ENCODE data around the gene AIG1. TPM values are rescaled to one million over a fixed set of nuclear protein-coding genes. Genes with fewer than 3 reads are reported as not detected.

The AIG1 gene
- total and polyA plus RNA-seq, 2 of the 4 experiments (the other 2 are of a cell fraction): 21.3 to 27.1 TPM

- WGBS, 2 experiments (ENCODE audit: extremely low coverage in 2 of 2, insufficient read length in 1 of 2): no CpG with 5 or more reads among the region's 1 CpG
- intact Hi-C loops (cut with micrococcal nuclease): loop anchor here (2.0 kb wide), 1 partner anchor 545 kb away; no protein-coding TSS in a partner anchor
- dilution Hi-C loops (cut with HindIII; ENCODE audit: low sequenced_read_pairs, unreplicated experiment): no loop called here
- Histone ChIP-seq H2AFZ (replicated peaks; ENCODE audit: low read length, poor library complexity) (no peak overlapping the region), H4K20me1 (ENCODE audit: insufficient read depth, low read length) (no peaks in the 10 kb centered on the region), H3K27ac (ENCODE audit: insufficient read depth, low read length) (no peak overlapping the region), H2AK9ac (replicated peaks; ENCODE audit: low read depth, low read length, poor library complexity) (no peak overlapping the region), H2BK15ac (ENCODE audit: low read depth, low read length) (no peak overlapping the region), H2BK5ac (ENCODE audit: low read depth, low read length, poor library complexity, severe bottlenecking) (no peak overlapping the region), H4K5ac (ENCODE audit: low read depth, low read length) (no peak overlapping the region), H3K36me3 (ENCODE audit: control insufficient read depth, insufficient read depth, low read length) (no peaks in the 10 kb centered on the region), H3K27me3 (ENCODE audit: control insufficient read depth, insufficient read depth, low read length) (no peaks in the 10 kb centered on the region), H3K9me3 (ENCODE audit: control insufficient read depth, insufficient read depth, low read length) (no peaks in the 10 kb centered on the region), H3K56ac (ENCODE audit: extremely low read depth, insufficient read depth, low read length) (no peak overlapping the region), H2AK5ac (ENCODE audit: low read depth, low read length) (no peak overlapping the region), H3K79me1 (ENCODE audit: low read depth in 1 of 2, low read length in 2 of 2) (no peaks in the 10 kb centered on the region), H2BK20ac (ENCODE audit: low read depth, low read length) (no peak overlapping the region), H3K4me2 (ENCODE audit: low read depth, low read length) (no peak overlapping the region), H4K91ac (ENCODE audit: insufficient read depth, low read depth, low read length) (no peak overlapping the region), H4K8ac (ENCODE audit: low read depth in 2 of 2, low read length in 2 of 2) (no peak overlapping the region), H3K23ac (ENCODE audit: low read depth, low read length) (no peak overlapping the region), H2BK120ac (ENCODE audit: low read depth, low read length) (no peak overlapping the region), H3K4me3 (ENCODE audit: insufficient read depth, low read depth, low read length) (no peak overlapping the region), H3K4me1 (ENCODE audit: control insufficient read depth, insufficient read depth, low read length) (no peaks in the 10 kb centered on the region), H3K4ac (ENCODE audit: low read depth, low read length) (no peak overlapping the region), H3K9ac (ENCODE audit: low read depth, low read length) (no peak overlapping the region), H3K18ac (ENCODE audit: low read depth, low read length) (no peak overlapping the region), H3K9me1 (ENCODE audit: insufficient read depth, low read length) (no peaks in the 10 kb centered on the region), H3K14ac (replicated peaks; ENCODE audit: low read depth, low read length) (no peak overlapping the region)
- no TSS peak for BruUV-seq (replicated peaks)
- TF ChIP-seq RFX5 (IDR thresholded peaks at IDR 0.05; ENCODE audit: low read depth, low read length) (no peak), SMC3 (IDR thresholded peaks at IDR 0.05; ENCODE audit: low read depth, low read length) (no peak), NFE2L2 (IDR thresholded peaks at IDR 0.05; ENCODE audit: low read depth, low read length) (no peak), RAD21 (IDR thresholded peaks at IDR 0.05; ENCODE audit: low read length) (no peak), FOS (IDR thresholded peaks at IDR 0.05; ENCODE audit: low read depth, low read length) (no peak), POLR2A (IDR thresholded peaks at IDR 0.05; ENCODE audit: low read depth, low read length) (no peak), RCOR1 (IDR thresholded peaks at IDR 0.05; ENCODE audit: insufficient replicate concordance, low read length) (no peak), BHLHE40 (IDR thresholded peaks at IDR 0.05; ENCODE audit: low read depth, low read length) (no peak)
- TF ChIP-seq, protein P1, sequence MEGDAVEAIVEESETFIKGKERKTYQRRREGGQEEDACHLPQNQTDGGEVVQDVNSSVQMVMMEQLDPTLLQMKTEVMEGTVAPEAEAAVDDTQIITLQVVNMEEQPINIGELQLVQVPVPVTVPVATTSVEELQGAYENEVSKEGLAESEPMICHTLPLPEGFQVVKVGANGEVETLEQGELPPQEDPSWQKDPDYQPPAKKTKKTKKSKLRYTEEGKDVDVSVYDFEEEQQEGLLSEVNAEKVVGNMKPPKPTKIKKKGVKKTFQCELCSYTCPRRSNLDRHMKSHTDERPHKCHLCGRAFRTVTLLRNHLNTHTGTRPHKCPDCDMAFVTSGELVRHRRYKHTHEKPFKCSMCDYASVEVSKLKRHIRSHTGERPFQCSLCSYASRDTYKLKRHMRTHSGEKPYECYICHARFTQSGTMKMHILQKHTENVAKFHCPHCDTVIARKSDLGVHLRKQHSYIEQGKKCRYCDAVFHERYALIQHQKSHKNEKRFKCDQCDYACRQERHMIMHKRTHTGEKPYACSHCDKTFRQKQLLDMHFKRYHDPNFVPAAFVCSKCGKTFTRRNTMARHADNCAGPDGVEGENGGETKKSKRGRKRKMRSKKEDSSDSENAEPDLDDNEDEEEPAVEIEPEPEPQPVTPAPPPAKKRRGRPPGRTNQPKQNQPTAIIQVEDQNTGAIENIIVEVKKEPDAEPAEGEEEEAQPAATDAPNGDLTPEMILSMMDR (conservative IDR thresholded peaks at IDR 0.05; ENCODE audit: low read depth, low read length): no peak
- TF ChIP-seq, protein P2, sequence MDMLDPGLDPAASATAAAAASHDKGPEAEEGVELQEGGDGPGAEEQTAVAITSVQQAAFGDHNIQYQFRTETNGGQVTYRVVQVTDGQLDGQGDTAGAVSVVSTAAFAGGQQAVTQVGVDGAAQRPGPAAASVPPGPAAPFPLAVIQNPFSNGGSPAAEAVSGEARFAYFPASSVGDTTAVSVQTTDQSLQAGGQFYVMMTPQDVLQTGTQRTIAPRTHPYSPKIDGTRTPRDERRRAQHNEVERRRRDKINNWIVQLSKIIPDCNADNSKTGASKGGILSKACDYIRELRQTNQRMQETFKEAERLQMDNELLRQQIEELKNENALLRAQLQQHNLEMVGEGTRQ (IDR thresholded peaks at IDR 0.05; ENCODE audit: low read depth, low read length): no peak
- no peak for DNase-seq
- ChIA-PET POLR2A (ENCODE audit: unreplicated experiment) (no interaction called here), CTCF (interaction anchor here (1.4 kb wide), 1 partner anchor 403 kb away, joined by 4 read pairs; no protein-coding TSS in a partner anchor)
- in situ Hi-C loops (cut with MboI; ENCODE audit: low sequenced_read_pairs): loop anchor here (5.0 kb wide), 1 partner anchor 331 kb away; no protein-coding TSS in a partner anchor
- no peak for ATAC-seq (ENCODE audit: low read depth)
Observed at GRCh38 chr6:143023695-143024094, 37.0 kb upstream of the AIG1 start.
